B cell (primary cell): Measurements from ENCODE around the gene CHEK1. TPM values are rescaled to one million over a fixed set of nuclear protein-coding genes. Genes with fewer than 3 reads are reported as not detected.

Experiments used
- ATAC-seq: fragments of 200-7000 bp; cut with Tn5 transposase; one replicate; pipeline ENCODE4 v1.10.0; 2021; ENCODE audit warnings: low read depth, mild to moderate bottlenecking, moderate number of reproducible peaks, moderate library complexity
- CTCF ChIA-PET: fragments of 350-600 bp; sonication (Branson Sonifier 250); formaldehyde crosslinking; loops from one replicate; lab custom pipeline; 2021; ENCODE audit warnings: antibody characterized with exemption, inconsistent platforms; lab: Charles Lee
- POLR2A ChIA-PET: fragments of 350-600 bp; sonication (Branson Sonifier 250); formaldehyde crosslinking; loops from one replicate; lab custom pipeline; 2021; ENCODE audit warnings: antibody characterized with exemption; lab: Charles Lee
- DNase-seq: peaks from one replicate; pipeline ENCODE4 v3.0.0; 2013
- H2AFZ ChIP-seq: 2 replicates; pipeline ENCODE4 v1.6.1; 2012; ENCODE audit warnings: mild to moderate bottlenecking, low read depth, low read length; ENCODE audit not compliant: insufficient read depth, poor library complexity, severe bottlenecking
- H3K27ac ChIP-seq, 2 donors: 1 replicate in 1 of 2; 2 replicates in 1 of 2; pipeline ENCODE4 v1.5.1; 2012 to 2013; ENCODE audit warnings: low read length in 2 of 2, mild to moderate bottlenecking in 2 of 2, moderate library complexity in 1 of 2
- H3K27me3 ChIP-seq, 4 experiments: fragments of 200-600 bp in 1 of 4; sonication (generic) in 1 of 4; replicated peaks in 1 of 4; 1 replicate in 2 of 4; 2 replicates in 2 of 4; pipeline versions ENCODE4 v1.6.1 to v1.7.0; 2013 to 2016; ENCODE audit warnings: low read length in 3 of 4, mild to moderate bottlenecking in 2 of 4, mixed read lengths in 1 of 4, moderate library complexity in 1 of 4; ENCODE audit not compliant: insufficient read depth in 4 of 4, control insufficient read depth in 3 of 4; ENCODE audit errors: control extremely low read depth in 1 of 4
- H3K36me3 ChIP-seq, 2 experiments: replicated peaks in 1 of 2; 1 replicate in 1 of 2; 2 replicates in 1 of 2; pipeline versions ENCODE4 v1.6.1 to v1.7.1; 2013; ENCODE audit warnings: low read length in 1 of 2; ENCODE audit not compliant: insufficient read depth in 2 of 2, control insufficient read depth in 1 of 2; ENCODE audit errors: control extremely low read depth in 1 of 2, extremely low read depth in 1 of 2
- H3K4me1 ChIP-seq, 2 donors: fragments of 200-600 bp in 1 of 2; sonication (generic) in 1 of 2; 1 replicate in 1 of 2; 2 replicates in 1 of 2; pipeline versions ENCODE4 v1.5.1 to v1.6.1; 2013 to 2017; ENCODE audit warnings: low read length in 2 of 2; ENCODE audit not compliant: control insufficient read depth in 2 of 2, insufficient read depth in 2 of 2
- H3K4me2 ChIP-seq: replicated peaks from 2 replicates; pipeline ENCODE3; 2012; ENCODE audit warnings: mild to moderate bottlenecking, low read depth, low read length; ENCODE audit not compliant: poor library complexity, severe bottlenecking
- H3K4me3 ChIP-seq, 5 experiments: fragments of 200-600 bp in 1 of 5; sonication (generic) in 1 of 5; 1 replicate in 3 of 5; 2 replicates in 2 of 5; pipeline versions ENCODE4 v1.5.1 to v1.7.0; 2011 to 2016; ENCODE audit warnings: low read length in 4 of 5, mild to moderate bottlenecking in 4 of 5, low read depth in 2 of 5, control low read depth in 1 of 5, moderate library complexity in 1 of 5; ENCODE audit not compliant: insufficient read depth in 1 of 5; ENCODE audit errors: control extremely low read depth in 1 of 5, extremely low read depth in 1 of 5
- H3K79me2 ChIP-seq: fragments of 200-600 bp; sonication (generic); one replicate; pipeline ENCODE4 v1.6.0; 2016; ENCODE audit warnings: low read length; ENCODE audit not compliant: control insufficient read depth, insufficient read depth
- H3K9ac ChIP-seq: fragments of 200-600 bp; sonication (generic); 2 replicates; pipeline ENCODE4 v1.6.1; 2017; ENCODE audit warnings: mild to moderate bottlenecking, low read length, moderate library complexity
- H3K9me3 ChIP-seq, 3 donors: one replicate each; pipeline versions ENCODE4 v1.6.1 to v1.7.1; 2013; ENCODE audit warnings: low read length in 2 of 3; ENCODE audit not compliant: control insufficient read depth in 2 of 3, insufficient read depth in 1 of 3; ENCODE audit errors: control extremely low read depth in 1 of 3
- H4K20me1 ChIP-seq: 2 replicates; pipeline ENCODE4 v1.6.0; 2012; ENCODE audit warnings: mild to moderate bottlenecking, low read length; ENCODE audit not compliant: insufficient read depth, control insufficient read depth, poor library complexity, severe bottlenecking
- H3K27ac Mint-ChIP-seq: one replicate; pipeline ENCODE4 v1.8.0; 2021; ENCODE audit warnings: mixed read lengths
- H3K27me3 Mint-ChIP-seq: one replicate; pipeline ENCODE4 v1.8.0; 2021; ENCODE audit warnings: mixed read lengths
- H3K4me1 Mint-ChIP-seq: one replicate; pipeline ENCODE4 v1.8.0; 2021; ENCODE audit warnings: mixed read lengths
- H3K4me3 Mint-ChIP-seq: one replicate; pipeline ENCODE4 v1.8.0; 2021; ENCODE audit warnings: mixed read lengths
- H3K9me3 Mint-ChIP-seq: one replicate; pipeline ENCODE4 v1.8.0; 2022; ENCODE audit warnings: mixed read lengths; ENCODE audit not compliant: insufficient read depth
- EZH2 ChIP-seq: IDR thresholded peaks from 2 replicates; pipeline ENCODE4 v1.6.1; 2012; ENCODE audit warnings: borderline replicate concordance, low read depth, mild to moderate bottlenecking, moderate library complexity, low read length; ENCODE audit not compliant: insufficient read depth, poor library complexity, severe bottlenecking
- WGBS: methylation state at CpG from one replicate; pipeline ENCODE4 v1.1.5; 2013; ENCODE audit warnings: missing lambda C conversion rate; ENCODE audit not compliant: insufficient coverage; 5-methylcytosine and 5-hydroxymethylcytosine counted together
- intact Hi-C: fragments of 100-400 bp; cut with micrococcal nuclease; formaldehyde crosslinking; loops from one replicate; pipeline ENCODE4 v1.10.0; 2022
- polyA plus RNA-seq: library from polyadenylated mRNA; depleted of rRNA; stranded (reverse); fragments of >200 nt; gene quantifications from 2 replicates; pipeline ENCODE4 v1.2.3, GENCODE V29; 2012
- total RNA-seq, 2 donors: library from RNA; stranded (reverse); fragments of 120-200 nt in 1 of 2; gene quantifications; 1 replicate in 1 of 2; 2 replicates in 1 of 2; pipeline versions ENCODE4 v1.2.3 to v1.2.4, GENCODE V29; 2013 to 2022
- TF ChIP-seq, protein P1 (sequence below): fragments of 200-600 bp; IDR thresholded peaks from one replicate; pipeline ENCODE4 v1.8.0; 2022; ENCODE audit warnings: antibody characterized with exemption, mild to moderate bottlenecking

The CHEK1 gene
- total and polyA plus RNA-seq, 2 donors (not counting 1 experiment from before 2014, with no cell fraction given): 0.81 to 3.5 TPM

GRCh38 chr11:125583496-125583895 is 41.5 kb upstream of the CHEK1 start:
- Mint-ChIP-seq H3K27ac (no peak overlapping the region), H3K9me3 (no peaks in the 10 kb centered on the region), H3K4me3 (no peak overlapping the region), H3K27me3 (no peaks in the 10 kb centered on the region), H3K4me1 (no peaks in the 10 kb centered on the region)
- ChIA-PET POLR2A (no interaction called here), CTCF (interaction anchor here (2.2 kb wide), 1 partner anchor 14 kb away, joined by 5 read pairs; the partner anchor contains the start of gene EI24)
- DNase-seq (no peak), ATAC-seq (no peak)
- Histone ChIP-seq H3K4me3 (no peak overlapping the region), H3K9me3 (no peaks in the 10 kb centered on the region), H3K36me3 (peaks cover 0 to 52% of the 10 kb centered on the region in 2 experiments), H3K4me1 (no peaks in the 10 kb centered on the region), H3K4me2 (no peak overlapping the region), H3K27me3 (no peaks in the 10 kb centered on the region), H3K27ac (no peak overlapping the region), H4K20me1 (no peaks in the 10 kb centered on the region), H3K79me2 (no peaks in the 10 kb centered on the region), H3K9ac (no peak overlapping the region), H2AFZ (no peak overlapping the region)
- intact Hi-C loops: no loop called here
- no peak for TF ChIP-seq EZH2
- TF ChIP-seq, protein P1, sequence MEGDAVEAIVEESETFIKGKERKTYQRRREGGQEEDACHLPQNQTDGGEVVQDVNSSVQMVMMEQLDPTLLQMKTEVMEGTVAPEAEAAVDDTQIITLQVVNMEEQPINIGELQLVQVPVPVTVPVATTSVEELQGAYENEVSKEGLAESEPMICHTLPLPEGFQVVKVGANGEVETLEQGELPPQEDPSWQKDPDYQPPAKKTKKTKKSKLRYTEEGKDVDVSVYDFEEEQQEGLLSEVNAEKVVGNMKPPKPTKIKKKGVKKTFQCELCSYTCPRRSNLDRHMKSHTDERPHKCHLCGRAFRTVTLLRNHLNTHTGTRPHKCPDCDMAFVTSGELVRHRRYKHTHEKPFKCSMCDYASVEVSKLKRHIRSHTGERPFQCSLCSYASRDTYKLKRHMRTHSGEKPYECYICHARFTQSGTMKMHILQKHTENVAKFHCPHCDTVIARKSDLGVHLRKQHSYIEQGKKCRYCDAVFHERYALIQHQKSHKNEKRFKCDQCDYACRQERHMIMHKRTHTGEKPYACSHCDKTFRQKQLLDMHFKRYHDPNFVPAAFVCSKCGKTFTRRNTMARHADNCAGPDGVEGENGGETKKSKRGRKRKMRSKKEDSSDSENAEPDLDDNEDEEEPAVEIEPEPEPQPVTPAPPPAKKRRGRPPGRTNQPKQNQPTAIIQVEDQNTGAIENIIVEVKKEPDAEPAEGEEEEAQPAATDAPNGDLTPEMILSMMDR: no peak
- 98% methylated on average over 5 of the region's 11 CpGs for WGBS

GRCh38 chr11:125585487-125585886 is 39.5 kb upstream of the CHEK1 start:
- no peaks in the 10 kb centered on the region for H3K27me3 ChIP-seq
- H3K27ac ChIP-seq: no peak overlapping the region
- H3K9ac ChIP-seq: no peak overlapping the region
- H3K36me3 ChIP-seq: peaks cover 0 to 38% of the 10 kb centered on the region in 2 experiments
- no peak overlapping the region for H3K4me3 ChIP-seq
- H2AFZ ChIP-seq: no peak overlapping the region
- no peak for ATAC-seq
- Mint-ChIP-seq H3K4me3 (no peak overlapping the region), H3K9me3 (no peaks in the 10 kb centered on the region), H3K27me3 (no peaks in the 10 kb centered on the region), H3K4me1 (no peaks in the 10 kb centered on the region), H3K27ac (no peak overlapping the region)
- H3K79me2 ChIP-seq: no peaks in the 10 kb centered on the region
- no peak overlapping the region for H3K4me2 ChIP-seq
- no peak for DNase-seq
- intact Hi-C loops: no loop called here
- TF ChIP-seq, protein P1: no peak
- TF ChIP-seq EZH2: no peak
- ChIA-PET POLR2A (no interaction called here), CTCF (interaction anchor here (1.0 kb wide), 1 partner anchor 163 kb away, joined by 3 read pairs; no protein-coding TSS in a partner anchor)
- no peaks in the 10 kb centered on the region for H3K9me3 ChIP-seq
- WGBS: no CpG with 5 or more reads among the region's 1 CpG
- H3K4me1 ChIP-seq: no peaks in the 10 kb centered on the region
- no peaks in the 10 kb centered on the region for H4K20me1 ChIP-seq
